ENCODE results near the gene ANKRD60.

DNA sequence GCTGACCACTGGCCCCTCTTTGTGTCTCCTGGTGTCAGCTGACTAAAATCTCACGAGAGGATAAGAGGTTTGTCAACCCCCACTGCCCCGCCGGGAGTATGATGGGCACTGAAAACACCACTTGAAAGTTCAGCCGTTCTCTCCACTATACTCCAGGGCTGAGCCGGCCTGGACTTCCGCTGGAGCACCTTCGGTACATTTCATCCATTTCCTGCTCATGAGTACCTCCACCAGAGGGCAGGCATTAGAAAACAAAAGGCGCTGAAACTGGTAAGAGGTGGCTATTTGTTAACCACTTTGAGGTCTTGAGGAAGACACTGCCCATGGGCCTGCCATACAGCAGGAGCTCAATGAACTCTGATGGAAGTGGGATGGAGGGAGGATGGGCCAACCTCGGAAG lies 17.9 kb upstream of the ANKRD60 start:
- TF ChIP-seq, protein P1, sequence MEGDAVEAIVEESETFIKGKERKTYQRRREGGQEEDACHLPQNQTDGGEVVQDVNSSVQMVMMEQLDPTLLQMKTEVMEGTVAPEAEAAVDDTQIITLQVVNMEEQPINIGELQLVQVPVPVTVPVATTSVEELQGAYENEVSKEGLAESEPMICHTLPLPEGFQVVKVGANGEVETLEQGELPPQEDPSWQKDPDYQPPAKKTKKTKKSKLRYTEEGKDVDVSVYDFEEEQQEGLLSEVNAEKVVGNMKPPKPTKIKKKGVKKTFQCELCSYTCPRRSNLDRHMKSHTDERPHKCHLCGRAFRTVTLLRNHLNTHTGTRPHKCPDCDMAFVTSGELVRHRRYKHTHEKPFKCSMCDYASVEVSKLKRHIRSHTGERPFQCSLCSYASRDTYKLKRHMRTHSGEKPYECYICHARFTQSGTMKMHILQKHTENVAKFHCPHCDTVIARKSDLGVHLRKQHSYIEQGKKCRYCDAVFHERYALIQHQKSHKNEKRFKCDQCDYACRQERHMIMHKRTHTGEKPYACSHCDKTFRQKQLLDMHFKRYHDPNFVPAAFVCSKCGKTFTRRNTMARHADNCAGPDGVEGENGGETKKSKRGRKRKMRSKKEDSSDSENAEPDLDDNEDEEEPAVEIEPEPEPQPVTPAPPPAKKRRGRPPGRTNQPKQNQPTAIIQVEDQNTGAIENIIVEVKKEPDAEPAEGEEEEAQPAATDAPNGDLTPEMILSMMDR (conservative IDR thresholded peaks at IDR 0.05; ENCODE audit: low read depth, low read length), result peak; percentile 37; the same call in 1 of the 2 replicates
- TF ChIP-seq EZH2 (IDR thresholded peaks at IDR 0.05; ENCODE audit: borderline replicate concordance, low read depth, low read length, poor library complexity, severe bottlenecking), result no peak

Data from A673 (cell line).